ENCODE results near the gene WSB2.

The WSB2 gene

DNA sequence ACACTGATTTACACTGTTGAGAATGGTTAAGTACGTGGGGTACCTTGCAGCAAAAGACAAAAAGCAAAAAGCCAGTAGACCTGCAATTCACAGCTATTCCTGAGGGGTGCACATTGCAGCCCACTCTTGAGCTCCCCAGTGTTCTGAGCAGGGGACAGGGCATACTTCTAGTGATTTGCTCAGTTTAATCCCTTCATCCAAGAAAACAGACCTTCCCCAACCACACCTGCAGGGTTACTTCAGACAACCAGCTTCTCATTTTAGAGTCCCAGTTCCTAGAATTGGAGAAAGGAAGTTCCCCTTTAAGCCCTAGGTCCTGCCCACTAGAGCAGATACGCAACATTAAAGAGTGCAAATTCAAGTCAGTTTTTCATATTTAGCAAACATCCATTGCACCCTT is 3.6 kb upstream of the WSB2 start:
- peak; percentile 53 for DNase-seq (ENCODE audit: low spot score)
- in situ Hi-C loops (cut with MboI; ENCODE audit: low sequenced_read_pairs, unreplicated experiment) = no loop called here
- TF ChIP-seq, protein P1, sequence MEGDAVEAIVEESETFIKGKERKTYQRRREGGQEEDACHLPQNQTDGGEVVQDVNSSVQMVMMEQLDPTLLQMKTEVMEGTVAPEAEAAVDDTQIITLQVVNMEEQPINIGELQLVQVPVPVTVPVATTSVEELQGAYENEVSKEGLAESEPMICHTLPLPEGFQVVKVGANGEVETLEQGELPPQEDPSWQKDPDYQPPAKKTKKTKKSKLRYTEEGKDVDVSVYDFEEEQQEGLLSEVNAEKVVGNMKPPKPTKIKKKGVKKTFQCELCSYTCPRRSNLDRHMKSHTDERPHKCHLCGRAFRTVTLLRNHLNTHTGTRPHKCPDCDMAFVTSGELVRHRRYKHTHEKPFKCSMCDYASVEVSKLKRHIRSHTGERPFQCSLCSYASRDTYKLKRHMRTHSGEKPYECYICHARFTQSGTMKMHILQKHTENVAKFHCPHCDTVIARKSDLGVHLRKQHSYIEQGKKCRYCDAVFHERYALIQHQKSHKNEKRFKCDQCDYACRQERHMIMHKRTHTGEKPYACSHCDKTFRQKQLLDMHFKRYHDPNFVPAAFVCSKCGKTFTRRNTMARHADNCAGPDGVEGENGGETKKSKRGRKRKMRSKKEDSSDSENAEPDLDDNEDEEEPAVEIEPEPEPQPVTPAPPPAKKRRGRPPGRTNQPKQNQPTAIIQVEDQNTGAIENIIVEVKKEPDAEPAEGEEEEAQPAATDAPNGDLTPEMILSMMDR (IDR thresholded peaks at IDR 0.05; ENCODE audit: borderline replicate concordance, control extremely low read depth, extremely low read depth, insufficient read depth, missing control alignments) = no peak

DNA sequence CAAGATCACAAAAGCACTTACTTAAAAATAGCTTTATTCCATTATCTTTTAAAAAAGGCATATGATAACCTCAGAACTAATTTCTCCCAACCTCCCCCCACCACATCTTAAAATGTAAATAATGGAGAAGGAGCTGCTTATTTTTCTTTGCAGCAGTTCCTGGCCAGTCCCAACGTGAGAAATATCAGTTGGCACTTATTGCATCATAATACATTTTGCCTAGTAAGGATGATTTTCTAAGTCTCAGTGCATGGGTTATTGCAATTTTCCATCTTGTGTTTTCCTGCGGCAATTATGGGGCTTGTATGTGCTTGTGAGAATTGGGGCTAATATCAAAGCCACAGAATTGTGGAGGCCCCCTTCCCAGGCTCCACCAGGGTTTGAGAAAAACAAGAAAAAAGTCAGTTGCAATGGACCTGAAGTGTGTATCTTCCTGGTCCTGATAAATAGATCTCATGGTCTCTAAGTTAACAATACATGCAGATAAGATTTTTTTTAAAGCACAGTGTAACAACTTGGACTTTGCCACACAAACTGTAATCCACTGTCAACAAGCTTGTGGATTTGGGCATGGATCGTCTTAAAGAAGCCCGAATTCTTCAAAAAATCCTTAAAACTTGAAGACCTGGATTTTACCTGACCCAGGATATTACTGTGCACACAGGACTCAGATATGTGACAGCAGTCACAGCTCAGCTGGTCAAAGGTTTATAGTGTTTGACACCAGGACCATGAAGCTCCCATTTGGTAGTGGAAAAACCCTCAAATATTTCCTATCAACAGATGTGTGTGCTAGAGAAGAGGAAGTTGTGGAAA is 2.8 kb upstream of the WSB2 start:
- in situ Hi-C loops (cut with MboI; ENCODE audit: low sequenced_read_pairs, unreplicated experiment) = no loop called here
- TF ChIP-seq, protein P1 (IDR thresholded peaks at IDR 0.05; ENCODE audit: borderline replicate concordance, control extremely low read depth, extremely low read depth, insufficient read depth, missing control alignments) = no peak
- DNase-seq (ENCODE audit: low spot score) = no peak

DNA sequence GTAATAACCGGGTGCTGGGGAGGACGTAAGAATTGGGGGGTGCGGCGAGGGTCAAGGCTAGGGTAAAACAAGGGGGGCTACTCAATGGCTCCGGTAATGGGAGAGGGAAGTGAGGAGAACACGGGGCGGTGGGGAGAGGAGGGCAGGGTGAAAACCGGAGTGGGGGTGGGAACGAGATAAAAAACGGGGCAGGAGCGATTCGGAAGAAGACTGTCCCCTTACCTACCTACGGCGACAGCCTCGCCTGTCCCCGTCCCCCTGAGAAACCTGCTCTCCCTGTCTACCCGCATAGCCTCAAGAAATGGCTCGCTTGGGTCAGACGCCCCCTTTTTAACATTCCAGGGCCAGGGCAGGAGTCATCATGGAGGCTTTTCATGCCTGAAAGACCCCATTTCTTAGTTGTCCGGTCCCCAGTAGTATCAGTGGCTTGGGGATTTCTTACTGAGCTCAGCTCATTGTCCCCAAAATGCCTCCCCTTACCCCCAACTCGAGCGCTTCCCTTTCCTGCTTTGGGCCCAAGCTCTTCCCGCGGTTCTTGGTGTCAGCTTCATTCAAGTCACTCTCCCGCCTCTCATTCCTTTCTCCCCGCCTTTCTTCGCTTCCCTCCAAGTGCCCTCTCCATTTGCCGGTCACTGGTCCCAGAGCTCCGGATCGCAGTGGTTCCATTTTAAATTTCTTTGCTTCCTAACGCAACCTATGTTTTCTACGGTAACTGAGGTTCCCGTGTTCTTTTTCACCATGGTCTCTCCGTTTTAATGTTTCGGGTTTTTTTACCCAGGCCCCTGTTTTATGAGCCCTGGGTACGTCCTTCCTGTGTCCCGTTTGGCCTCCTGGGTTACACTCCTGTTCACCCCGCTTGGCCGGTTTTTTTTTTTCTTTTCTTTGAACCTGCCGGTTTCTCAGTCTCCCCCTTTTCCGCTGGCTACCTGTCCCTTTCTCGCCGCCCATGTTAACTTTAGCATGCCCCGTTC is 1.2 kb upstream of the WSB2 start:
- TF ChIP-seq, protein P1 (IDR thresholded peaks at IDR 0.05; ENCODE audit: borderline replicate concordance, control extremely low read depth, extremely low read depth, insufficient read depth, missing control alignments) = no peak
- DNase-seq (ENCODE audit: low spot score) = peak; percentile 49
- in situ Hi-C loops (cut with MboI; ENCODE audit: low sequenced_read_pairs, unreplicated experiment) = no loop called here

DNA sequence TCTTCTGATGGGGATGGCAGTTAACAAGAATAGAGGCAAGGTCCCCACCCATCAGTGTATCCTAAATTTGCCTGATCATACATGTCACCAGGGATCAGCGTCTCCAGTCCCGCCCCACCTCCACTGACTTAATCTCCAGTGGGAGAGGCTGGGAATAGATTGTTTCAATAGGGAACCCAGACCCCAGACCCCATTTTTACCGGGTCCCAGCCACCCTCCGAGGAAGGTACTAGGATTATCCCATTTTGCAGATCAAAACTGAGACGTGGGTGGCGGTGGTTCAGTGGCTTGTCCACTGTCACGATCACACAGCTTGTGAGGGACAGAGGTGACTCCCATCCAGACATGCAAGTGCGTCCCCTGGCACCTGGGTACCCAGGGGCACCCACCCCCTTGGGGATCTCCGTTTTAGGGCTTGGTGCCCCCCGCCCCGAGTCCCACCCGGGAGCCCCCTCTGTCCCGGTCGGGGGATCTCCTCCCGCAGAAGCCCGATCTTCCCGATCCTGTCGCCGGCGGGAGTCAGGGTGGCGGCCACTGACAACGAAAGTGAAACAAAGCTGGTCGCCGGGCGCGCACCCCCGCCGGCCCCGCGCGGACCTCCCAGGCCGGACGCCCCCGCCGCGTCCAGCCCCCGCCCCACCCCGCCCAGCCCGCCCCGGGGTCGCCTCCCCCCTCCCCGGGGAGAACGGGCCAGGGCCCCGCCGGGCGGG is 523 bp downstream of the WSB2 start:
- DNase-seq (ENCODE audit: low spot score) = no peak

DNA sequence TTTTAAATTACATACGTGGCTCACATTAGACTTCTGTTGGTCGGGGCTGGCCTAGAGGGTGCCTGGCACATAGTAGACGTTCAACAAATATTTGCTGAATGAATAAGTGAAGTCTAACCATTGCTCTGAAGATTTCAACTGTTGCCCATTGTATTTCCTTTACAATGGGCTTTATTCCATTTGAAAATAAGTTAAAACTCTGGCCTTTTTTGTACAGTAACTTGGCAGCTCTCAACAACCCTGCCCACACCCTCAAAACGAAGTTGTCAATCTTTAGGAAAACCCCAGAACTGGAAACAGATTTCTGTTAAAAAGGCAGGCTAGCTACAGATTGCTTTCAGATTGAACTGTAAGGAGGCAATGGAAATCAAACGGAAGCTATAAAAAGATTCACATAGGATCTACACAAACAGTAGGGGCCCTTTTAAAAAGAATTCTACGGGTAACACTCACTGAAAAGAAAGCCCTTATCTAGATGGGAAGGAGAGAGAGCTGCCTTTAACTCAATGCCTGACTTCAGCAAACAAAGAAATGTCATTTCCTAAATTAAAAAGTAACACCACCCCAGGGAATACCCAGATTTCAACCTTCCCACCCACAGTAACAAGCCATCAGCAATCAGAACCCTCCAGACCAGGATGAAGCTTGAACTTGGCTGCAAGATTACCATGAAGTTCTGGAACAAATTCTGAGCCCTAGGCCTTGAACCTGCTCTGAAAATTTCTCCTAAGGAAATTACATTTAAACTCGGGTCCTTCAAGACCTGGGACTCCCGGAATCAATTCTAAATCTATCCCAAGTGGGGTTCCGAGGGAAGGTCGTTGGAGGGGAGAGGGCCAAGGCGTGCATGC is 1.4 kb downstream of the WSB2 start:
- TF ChIP-seq, protein P1 (IDR thresholded peaks at IDR 0.05; ENCODE audit: borderline replicate concordance, control extremely low read depth, extremely low read depth, insufficient read depth, missing control alignments) = no peak
- in situ Hi-C loops (cut with MboI; ENCODE audit: low sequenced_read_pairs, unreplicated experiment) = no loop called here
- DNase-seq (ENCODE audit: low spot score) = no peak

More for the DNA sequence above, 523 bp downstream of the WSB2 start:
- in situ Hi-C loops (cut with MboI; ENCODE audit: low sequenced_read_pairs, unreplicated experiment) = no loop called here
- TF ChIP-seq, protein P1 (IDR thresholded peaks at IDR 0.05; ENCODE audit: borderline replicate concordance, control extremely low read depth, extremely low read depth, insufficient read depth, missing control alignments) = no peak
